ENCODE results near the gene ADAMTS17.

ADAMTS17 gene

GRCh38 chr15:100311833-100312476 lies 29.8 kb downstream of the ADAMTS17 start:
- TF ChIP-seq CTCF (IDR thresholded peaks at IDR 0.05), result no peak

DNA sequence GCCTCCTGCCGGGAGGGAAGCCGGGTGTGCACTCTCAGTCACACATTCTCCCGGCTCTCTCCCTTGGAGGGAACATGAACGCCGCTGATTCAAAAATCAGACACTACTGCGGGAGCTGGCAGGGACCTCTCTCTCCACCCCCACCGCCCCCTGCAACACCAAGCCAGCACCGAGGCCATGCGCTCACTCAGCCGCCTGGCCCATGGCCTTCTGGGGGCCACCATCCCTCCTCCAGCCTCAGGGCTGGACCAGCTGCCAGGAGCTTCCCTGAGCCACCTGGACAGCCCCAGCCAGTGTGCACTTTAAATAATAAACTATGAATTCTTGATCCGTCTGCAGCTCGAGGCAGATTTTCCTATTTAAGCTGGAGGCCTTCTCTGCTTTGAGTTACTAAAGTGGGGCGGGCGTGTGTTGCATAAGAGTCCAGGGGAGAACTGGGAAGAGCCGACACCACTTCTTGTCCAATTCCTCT lies 30.6 kb downstream of the ADAMTS17 start:
- no peak for TF ChIP-seq CTCF (IDR thresholded peaks at IDR 0.05)

GRCh38 chr15:100310513-100311153 lies 31.1 kb downstream of the ADAMTS17 start:
- no peak for TF ChIP-seq CTCF (IDR thresholded peaks at IDR 0.05)

DNA sequence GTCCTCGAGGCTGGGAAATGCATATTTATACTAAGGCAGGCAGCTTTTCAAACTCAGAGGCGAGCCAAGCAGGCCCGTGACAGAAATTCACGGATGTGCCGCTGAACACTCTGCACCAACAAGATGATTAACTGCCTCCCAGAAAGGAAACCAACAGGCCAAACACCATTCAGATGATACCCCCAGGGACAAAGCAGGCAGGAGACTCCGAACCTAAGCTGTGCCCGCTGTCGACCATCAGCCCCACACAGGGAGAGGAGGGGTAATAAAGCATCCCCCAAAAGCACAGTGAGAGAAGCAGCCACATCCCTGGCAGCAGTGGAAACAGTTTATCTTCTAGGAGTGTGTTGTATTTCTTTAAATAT lies 31.8 kb downstream of the ADAMTS17 start:
- no peak for TF ChIP-seq CTCF (IDR thresholded peaks at IDR 0.05)

DNA sequence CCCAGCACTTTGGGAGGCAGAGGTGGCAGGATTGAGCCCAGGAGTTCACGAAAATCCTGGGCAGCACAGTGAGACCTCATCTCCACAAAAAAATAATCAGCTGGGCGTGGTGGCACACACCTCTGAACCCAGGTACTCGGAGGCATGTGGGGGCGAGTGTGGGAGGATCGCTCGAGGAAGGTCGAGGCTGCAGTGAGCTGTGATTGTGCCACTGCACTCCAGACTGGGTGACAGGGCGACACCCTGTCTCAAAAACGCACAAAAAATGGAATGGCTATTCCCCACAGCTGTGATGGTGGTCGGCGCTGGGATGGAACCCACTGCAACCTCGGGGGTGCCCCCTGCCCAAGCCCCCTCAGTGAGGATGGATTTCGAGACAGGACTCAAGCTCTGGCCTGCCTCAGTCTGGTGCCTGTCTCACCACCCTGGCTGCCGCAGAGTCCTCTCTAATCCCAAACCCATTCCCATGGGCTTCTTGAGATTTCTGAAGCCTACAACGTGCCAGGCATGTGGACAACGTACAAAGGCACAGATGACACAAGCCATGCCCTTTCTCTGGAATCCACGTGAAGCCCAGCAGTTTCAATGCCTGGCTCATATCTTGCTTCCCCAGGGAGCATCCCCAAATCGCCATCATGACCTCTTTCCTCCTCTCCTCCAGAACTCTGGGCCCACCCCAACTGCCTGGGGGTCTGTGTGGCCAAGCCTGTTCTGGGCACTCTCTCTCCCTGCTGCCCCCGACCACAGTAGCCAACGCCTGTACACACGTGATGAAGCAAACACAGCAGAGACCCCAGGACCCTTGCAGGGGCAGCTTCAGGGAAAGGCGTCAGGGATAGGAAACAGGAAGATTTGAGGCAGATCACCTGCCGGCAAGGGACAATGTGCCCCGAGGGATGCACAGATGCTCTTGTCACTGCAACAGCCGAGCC lies 32.4 kb downstream of the ADAMTS17 start:
- TF ChIP-seq CTCF (IDR thresholded peaks at IDR 0.05), result no peak

- no peak for TF ChIP-seq CTCF (IDR thresholded peaks at IDR 0.05)
Measured at GRCh38 chr15:100308608-100309007, 33.2 kb downstream of the ADAMTS17 start.

- no peak for TF ChIP-seq CTCF (IDR thresholded peaks at IDR 0.05)
Measured at GRCh38 chr15:100308213-100308600, 33.6 kb downstream of the ADAMTS17 start.

Data from LNCAP (cell line).